Measurements from ENCODE around the gene CDK2.

GRCh38 chr12:55935738-55936151 lies 30.9 kb upstream of the CDK2 start:
- TF ChIP-seq CTCF (IDR thresholded peaks at IDR 0.05): no peak
- no peak for TF ChIP-seq POLR2A (IDR thresholded peaks at IDR 0.05)
- no peak for TF ChIP-seq POLR2AphosphoS5 (IDR thresholded peaks at IDR 0.05)
